GM12891 (cell line): ENCODE measurements around the gene IGF2.

Experiments used
- DNase-seq: peaks from one replicate; pipeline ENCODE4 v3.0.0; 2011; ENCODE audit warnings: low spot score; ENCODE audit not compliant: insufficient read length
- FAIRE-seq: peaks from 2 replicates; lab custom pipeline; 2011; peaks lifted over from hg19 to GRCh38; lab: Jason Lieb, UNC
- PAX5 ChIP-seq: IDR thresholded peaks from 2 replicates; pipeline ENCODE4 v1.6.1; 2011; ENCODE audit warnings: low read length, moderate library complexity, mild to moderate bottlenecking; ENCODE audit not compliant: insufficient read depth, severe bottlenecking
- POLR2A ChIP-seq: IDR thresholded peaks from 2 replicates; pipeline ENCODE4 v1.6.1; 2011; ENCODE audit warnings: low read depth, low read length, control low read depth
- POLR2AphosphoS5 ChIP-seq: IDR thresholded peaks from 2 replicates; pipeline ENCODE4 v1.6.1; 2011; ENCODE audit warnings: low read depth, low read length, control low read depth
- POU2F2 ChIP-seq: IDR thresholded peaks from 2 replicates; pipeline ENCODE4 v1.6.1; 2011; ENCODE audit warnings: low read depth, mild to moderate bottlenecking, control low read depth, low read length, moderate library complexity
- SPI1 ChIP-seq: IDR thresholded peaks from 2 replicates; pipeline ENCODE4 v1.6.1; 2011; ENCODE audit warnings: low read depth, low read length, control low read depth
- TAF1 ChIP-seq: IDR thresholded peaks from 2 replicates; pipeline ENCODE4 v1.6.1; 2011; ENCODE audit warnings: low read depth, low read length, control low read depth

Gene IGF2

DNA sequence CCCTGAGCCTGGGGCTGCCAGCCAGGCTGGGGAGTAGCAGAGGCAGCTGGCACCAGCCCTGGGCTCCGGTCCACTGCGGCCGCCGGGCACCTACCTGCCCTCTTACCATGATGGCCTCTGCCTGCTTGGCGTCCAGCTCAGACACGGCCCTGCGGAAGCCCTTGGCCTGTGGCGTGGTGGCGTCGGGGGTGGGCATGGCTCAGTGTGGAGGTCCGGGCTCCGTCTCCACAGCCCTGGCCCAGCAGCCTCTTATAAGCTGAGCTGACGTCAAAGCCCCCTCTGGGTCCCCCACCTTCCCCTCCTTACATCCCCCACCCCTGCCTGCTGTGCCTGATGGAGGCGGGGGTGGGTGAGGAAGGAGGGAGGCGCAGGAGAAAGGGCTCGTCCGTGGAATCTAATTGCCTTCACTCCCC lies 32.4 kb upstream of the IGF2 start, which contains the start of gene TH:
Gene TH, minus strand, starts transcription at position 225 of the 413 bp plus-strand sequence. Its CDS starts 29 bp downstream, at position 196.
- no peak for FAIRE-seq

DNA sequence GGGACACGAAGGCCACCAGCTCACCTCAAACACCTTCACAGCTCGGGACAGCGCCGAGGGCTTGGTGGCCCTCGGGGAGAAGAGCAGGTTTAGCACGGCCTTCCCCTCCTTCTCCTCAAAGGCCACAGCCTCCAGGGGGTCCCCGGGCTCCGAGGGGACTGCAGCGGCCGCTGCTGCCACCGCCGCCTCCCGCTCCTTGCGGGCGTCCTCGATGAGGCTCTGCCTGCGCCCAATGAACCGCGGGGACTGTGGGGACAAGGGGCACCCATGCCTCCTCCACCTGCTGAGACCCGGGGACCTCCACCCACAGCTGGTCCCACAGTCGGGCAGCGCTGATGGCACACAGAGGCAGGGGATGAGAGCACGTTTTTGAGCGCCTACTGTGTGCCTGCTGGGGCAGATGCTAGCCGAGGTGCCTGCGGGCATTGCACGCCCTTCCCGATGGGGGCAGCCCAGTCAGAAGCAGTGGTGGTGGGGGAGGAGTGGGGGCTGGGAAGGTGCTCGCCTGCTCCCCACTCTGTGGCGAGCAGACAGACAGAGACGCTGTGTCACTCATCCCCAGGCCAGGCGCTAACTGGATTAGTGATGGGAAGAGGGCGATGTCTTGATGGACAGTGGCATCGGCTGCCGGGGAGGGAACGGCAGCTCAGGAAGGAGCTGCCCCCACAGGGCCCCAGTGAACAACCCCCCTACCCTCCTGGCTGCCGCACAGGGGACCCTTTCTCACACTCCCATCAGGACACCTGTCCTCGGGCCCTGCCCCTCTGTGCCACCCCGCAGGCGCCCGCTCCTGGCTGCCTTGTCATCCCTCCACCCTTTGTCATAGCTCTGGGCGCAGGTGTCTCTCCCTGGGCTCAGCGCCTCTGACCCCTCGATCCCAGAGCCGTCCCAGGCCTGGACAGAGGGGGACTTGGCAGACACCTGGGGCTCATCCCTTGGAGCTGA lies 30.7 kb upstream of the IGF2 start:
- DNase-seq (no peak), FAIRE-seq (no peak)
- no peak for TF ChIP-seq PAX5
- no peak for TF ChIP-seq POLR2A
- no peak for TF ChIP-seq TAF1
- TF ChIP-seq POU2F2: no peak
- TF ChIP-seq SPI1: no peak
- no peak for TF ChIP-seq POLR2AphosphoS5

More for the DNA sequence above, 32.4 kb upstream of the IGF2 start, which contains the start of gene TH:
- no peak for DNase-seq
- no peak for TF ChIP-seq PAX5
- TF ChIP-seq SPI1: no peak
- no peak for TF ChIP-seq POLR2AphosphoS5
- no peak for TF ChIP-seq POU2F2
- no peak for TF ChIP-seq POLR2A
- no peak for TF ChIP-seq TAF1

DNA sequence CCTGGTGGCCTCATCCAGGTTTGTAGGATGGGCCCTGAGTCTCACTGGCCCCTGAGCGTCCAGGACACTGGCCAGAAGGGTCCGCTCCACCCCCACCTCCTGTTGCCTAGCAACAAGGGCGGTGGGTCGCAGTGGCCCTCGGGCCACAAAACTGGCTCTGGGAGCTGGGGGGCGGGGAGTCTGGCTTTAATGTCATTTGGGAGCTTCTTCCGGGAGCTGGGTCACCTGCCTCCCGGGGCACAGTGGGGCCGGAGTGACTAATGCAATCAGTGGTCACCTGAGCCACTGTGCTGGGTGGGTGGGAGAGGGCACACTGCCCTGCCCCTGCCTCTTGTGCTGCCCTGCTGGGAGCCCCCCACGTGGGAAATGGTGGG lies 29.8 kb upstream of the IGF2 start:
- FAIRE-seq: no peak
- TF ChIP-seq PAX5 (no peak), SPI1 (no peak), POLR2A (no peak), TAF1 (no peak), POLR2AphosphoS5 (no peak), POU2F2 (no peak)
- no peak for DNase-seq

DNA sequence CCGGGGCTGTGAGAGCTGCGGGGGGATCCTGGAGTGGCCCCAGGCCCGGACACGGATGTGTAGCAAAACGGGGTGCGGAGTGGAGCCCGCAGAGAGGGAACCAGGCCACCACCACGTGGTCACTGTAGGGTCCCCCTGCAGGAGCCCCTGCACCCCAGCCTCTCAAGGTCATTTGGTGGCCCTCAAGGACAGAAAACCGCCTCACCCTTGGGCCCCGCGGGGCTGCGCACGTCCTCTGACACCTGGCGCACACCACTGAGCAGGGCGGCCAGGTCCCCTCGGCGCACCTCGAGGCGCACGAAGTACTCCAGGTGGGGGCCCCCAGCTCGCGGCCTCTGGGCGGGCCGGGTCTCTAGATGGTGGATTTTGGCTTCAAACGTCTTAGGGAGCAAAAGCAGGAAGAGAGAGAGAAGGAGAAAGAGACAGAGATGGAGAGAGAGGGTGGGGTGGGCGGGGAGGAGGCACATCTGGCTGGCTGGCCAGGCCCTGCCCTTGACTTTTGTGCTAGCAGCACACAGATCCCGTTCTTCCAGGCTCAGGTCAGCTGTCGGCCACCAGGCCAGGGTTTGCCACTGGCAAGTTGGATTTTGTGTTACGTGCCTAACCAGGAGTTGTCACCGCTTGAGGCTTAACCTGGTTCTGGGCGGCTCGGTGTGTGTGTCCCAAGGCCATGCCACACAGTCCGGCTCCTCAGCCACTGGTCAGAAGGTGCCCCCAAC lies 29.3 kb upstream of the IGF2 start:
- FAIRE-seq (no peak), DNase-seq (no peak)
- no peak for TF ChIP-seq POU2F2
- TF ChIP-seq SPI1: no peak
- TF ChIP-seq TAF1: no peak
- TF ChIP-seq PAX5: no peak
- TF ChIP-seq POLR2AphosphoS5: no peak
- no peak for TF ChIP-seq POLR2A

DNA sequence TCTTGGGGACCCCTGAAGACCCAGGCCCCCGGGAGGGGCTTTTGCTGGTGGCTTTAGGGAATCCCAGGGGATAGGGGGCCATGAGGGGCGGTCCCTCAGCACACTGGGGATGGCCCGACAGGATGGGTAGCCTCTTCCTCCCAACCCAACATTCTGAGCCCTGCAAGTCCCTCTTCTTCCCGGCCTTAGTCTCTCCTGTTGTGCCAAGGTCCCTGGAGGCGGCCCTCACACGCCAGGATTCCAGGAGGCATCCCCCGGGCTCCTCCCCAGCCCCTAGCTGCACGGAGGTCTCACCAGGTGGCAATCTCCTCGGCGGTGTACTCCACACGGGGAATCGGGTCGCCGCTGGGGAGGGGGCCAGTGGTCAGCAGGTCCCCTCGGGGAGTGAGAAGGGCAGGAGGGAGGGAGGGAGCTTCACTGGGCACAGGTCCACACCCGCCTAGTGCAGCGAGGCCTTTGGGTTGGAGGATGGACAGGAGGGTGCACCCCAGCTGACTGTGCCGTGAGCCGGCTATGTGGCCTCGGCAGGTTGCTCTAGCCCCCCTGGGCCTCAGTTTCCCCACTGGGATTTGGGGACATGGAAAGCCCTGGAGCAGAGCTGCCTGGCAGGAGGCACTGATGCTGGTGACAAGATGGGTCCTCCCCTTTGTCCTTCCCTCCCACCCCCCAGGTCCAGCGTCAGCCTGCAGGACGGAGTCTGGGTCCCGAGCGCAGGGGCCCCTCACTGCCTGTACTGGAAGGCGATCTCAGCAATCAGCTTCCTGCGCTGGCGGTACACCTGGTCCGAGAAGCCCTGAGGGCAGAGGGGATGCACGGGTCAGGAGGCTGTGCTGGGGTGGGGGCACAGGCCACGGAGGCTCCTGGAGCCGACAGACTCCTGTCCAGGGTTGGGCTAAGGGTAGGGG lies 28.2 kb upstream of the IGF2 start:
- FAIRE-seq (no peak), DNase-seq (no peak)
- TF ChIP-seq TAF1 (no peak), POLR2A (no peak), POLR2AphosphoS5 (no peak)

DNA sequence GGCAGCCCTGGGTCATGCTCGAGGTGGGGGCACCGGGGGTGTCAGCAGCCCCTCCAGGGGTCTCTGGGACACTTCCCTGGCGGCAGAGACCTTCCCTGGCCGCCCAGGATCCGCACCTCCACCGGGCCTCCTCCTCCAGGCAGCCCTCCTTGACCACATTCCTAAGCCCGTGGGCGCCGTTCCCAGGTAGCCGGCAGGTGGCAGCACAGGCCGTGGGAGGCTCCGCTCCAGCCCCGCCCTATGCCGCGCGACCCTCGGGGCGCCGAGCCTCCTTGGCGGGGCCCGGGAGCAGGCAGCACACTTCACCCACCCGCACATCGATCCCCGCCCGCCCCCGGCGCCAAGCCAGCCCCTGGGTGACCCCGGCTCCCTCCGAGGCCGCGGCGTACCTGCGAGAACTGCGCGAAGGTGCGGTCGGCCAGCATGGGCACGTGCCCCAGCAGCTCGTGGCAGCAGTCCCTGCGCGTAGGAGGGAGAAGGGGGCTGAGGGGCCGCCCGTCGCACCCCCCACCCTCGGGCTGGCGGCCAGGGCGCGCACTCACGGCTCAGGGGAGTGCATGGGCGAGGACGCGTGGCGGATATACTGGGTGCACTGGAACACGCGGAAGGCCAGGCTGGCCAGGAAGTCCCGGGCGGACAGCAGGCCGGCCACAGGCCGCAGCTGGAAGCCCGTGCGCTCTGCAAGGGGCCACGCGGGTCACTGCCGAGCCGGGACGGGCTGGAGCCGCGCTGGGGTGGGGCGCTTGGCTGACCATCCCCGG lies 27.1 kb upstream of the IGF2 start:
- no peak for TF ChIP-seq TAF1
- no peak for TF ChIP-seq POLR2AphosphoS5
- no peak for TF ChIP-seq SPI1
- no peak for TF ChIP-seq POU2F2
- no peak for TF ChIP-seq POLR2A
- TF ChIP-seq PAX5: no peak
- FAIRE-seq (no peak), DNase-seq (peak; percentile 79)

DNA sequence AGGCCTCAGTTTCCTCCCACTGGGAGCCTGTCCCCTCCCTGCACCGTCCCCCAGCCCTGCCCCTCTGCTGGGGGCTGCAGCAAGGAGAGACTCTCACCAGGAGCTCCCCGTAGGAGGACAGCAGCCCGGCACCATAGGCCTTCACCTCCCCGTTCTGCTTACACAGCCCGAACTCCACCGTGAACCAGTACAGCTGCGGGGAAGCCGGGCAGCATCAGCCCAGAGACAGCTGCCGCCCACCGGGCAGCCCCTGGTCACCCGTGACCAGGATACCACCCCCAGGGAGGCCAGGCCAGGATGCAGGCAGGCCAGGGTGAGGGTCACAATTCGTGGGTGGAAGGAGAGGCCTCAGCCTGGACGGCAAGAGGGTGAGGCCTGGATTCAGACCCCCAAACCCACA lies 26.4 kb upstream of the IGF2 start:
- TF ChIP-seq POU2F2 (no peak), TAF1 (no peak), POLR2A (no peak), SPI1 (no peak), PAX5 (no peak), POLR2AphosphoS5 (no peak)
- FAIRE-seq (no peak), DNase-seq (no peak)

DNA sequence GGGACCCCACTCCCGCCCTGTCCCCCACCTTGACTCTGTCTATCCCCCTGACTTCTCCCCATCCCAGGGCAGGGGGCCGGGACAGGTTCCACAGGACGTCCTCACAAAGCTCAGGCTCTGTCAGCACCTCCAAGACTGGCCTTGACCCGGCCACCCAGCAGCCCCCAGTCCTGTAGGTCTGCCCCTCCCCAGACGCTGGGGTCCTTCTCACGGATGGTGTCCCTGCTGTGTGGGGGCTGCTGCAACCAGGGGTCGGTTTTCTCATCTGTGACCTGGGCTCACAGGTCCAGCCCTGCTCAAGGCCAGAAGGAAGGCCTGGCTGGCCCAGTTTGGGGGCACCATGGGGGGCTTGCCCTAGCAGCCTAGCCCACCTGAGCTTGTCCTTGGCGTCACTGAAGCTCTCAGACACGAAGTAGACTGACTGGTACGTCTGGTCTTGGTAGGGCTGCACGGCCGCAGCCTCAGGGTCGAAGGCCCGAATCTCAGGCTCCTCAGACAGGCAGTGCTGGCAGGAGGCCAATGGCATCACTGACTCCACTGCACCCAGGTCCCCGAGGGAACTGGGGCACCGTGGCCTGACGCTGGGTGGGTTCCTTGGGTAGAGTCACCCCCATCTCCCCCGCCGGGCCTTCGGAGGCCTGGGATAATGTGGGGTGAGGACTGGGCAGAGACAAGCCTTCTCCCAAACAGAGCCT lies 25.8 kb upstream of the IGF2 start:
- no peak for TF ChIP-seq POLR2AphosphoS5
- FAIRE-seq (no peak), DNase-seq (no peak)

DNA sequence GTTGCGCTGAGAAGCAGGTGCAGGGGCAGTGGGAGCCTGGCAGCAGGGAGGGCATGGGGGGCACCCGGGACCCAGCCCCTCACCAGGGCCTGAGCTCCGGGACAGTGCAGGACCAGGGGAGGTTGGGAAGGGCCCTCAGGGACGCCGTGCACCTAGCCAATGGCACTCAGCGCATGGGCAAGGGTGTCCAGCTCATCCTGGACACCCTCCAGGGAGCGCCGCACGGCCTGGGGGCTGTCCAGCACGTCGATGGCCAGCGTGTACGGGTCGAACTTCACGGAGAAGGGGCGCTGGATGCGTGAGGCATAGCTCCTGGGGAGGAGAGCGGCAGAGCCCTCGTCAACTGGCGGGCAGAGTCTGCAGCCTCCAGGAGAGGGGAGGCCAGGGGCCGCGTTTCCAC lies 24.9 kb upstream of the IGF2 start:
- DNase-seq (no peak), FAIRE-seq (no peak)
- TF ChIP-seq SPI1 (no peak), PAX5 (no peak), POU2F2 (no peak), POLR2AphosphoS5 (no peak), POLR2A (no peak), TAF1 (no peak)
